ENCODE measurements around the gene USP12. TPM values are rescaled to one million over a fixed set of nuclear protein-coding genes. Genes with fewer than 3 reads are reported as not detected.

USP12 gene
- total RNA-seq, 1 donor from 2014 or later = 36.7 TPM

- DNase-seq = no peak
- Histone ChIP-seq H3K27ac (no peak overlapping the region), H3K9me3 (no peaks in the 10 kb centered on the region), H3K4me3 (no peak overlapping the region), H3K36me3 (peaks cover 20% of the 10 kb centered on the region), H3K27me3 (ENCODE audit: low read depth) (no peaks in the 10 kb centered on the region), H3K4me1 (no peaks in the 10 kb centered on the region)
- ATAC-seq = no peak
- intact Hi-C loops (cut with DNase I) = no loop called here
- no peak for TF ChIP-seq CTCF (IDR thresholded peaks at IDR 0.05)
Observed at GRCh38 chr13:27088619-27089018, 83.0 kb downstream of the USP12 start.

- Histone ChIP-seq H3K4me3 (no peak overlapping the region), H3K9me3 (no peaks in the 10 kb centered on the region), H3K27me3 (ENCODE audit: low read depth) (no peaks in the 10 kb centered on the region), H3K4me1 (no peaks in the 10 kb centered on the region), H3K27ac (no peak overlapping the region), H3K36me3 (peaks cover 17% of the 10 kb centered on the region)
- intact Hi-C loops (cut with DNase I) = no loop called here
- no peak for TF ChIP-seq CTCF (IDR thresholded peaks at IDR 0.05)
- ATAC-seq = no peak
- no peak for DNase-seq
Observed at GRCh38 chr13:27086599-27087265, 84.9 kb downstream of the USP12 start.

- no peak for ATAC-seq
- Histone ChIP-seq H3K27ac (no peak overlapping the region), H3K4me3 (no peak overlapping the region), H3K27me3 (ENCODE audit: low read depth) (no peaks in the 10 kb centered on the region), H3K4me1 (peaks cover 12% of the 10 kb centered on the region), H3K36me3 (peaks cover 24% of the 10 kb centered on the region), H3K9me3 (no peaks in the 10 kb centered on the region)
- intact Hi-C loops (cut with DNase I) = no loop called here
- no peak for TF ChIP-seq CTCF (IDR thresholded peaks at IDR 0.05)
- no peak for DNase-seq
Observed at GRCh38 chr13:27083183-27083582, 88.4 kb downstream of the USP12 start.

DNA sequence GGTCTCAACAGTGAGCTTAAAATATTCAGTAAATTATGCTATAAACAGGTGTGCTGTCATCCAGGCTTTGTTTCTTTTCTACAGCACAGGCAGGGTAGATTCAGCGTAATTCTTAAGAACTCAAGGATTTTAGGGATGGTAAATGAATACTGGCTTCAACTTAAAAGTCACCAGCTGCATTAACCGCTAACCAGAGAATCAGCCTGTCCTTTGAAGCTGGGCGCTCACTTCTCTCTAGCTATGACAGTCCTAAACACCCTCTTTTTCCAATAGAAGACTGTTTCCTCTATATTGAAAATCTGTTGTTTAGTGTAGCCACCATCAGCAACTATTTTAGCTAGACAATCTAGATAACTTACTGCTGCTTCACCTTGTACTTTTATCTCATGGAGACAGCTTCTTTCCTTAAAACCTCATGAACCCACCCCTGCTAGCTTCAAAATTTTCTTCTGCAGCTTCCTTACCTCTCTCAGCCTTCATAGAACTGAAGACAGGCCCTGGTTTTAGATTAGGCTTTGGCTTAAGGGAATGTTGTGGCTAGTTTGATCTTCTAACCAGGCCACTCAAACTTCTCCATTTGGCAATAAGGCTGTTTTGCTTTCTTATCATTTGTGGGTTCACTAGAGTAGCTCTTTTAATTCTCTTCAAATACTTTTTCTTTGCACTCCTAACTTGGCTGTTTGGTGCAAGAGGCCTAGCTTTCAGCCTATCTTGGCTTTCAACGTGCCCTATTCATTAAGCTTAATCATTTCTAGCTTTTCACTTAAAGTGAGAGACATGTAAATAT lies 89.5 kb downstream of the USP12 start:
- no peak overlapping the region for H3K27ac ChIP-seq

More for the DNA sequence above, 89.5 kb downstream of the USP12 start:
- Histone ChIP-seq H3K9me3 (no peaks in the 10 kb centered on the region), H3K36me3 (peaks cover 15% of the 10 kb centered on the region), H3K4me3 (no peak overlapping the region), H3K27me3 (ENCODE audit: low read depth) (no peaks in the 10 kb centered on the region), H3K4me1 (peaks cover 19% of the 10 kb centered on the region)
- intact Hi-C loops (cut with DNase I) = no loop called here
- no peak for TF ChIP-seq CTCF (IDR thresholded peaks at IDR 0.05)
- ATAC-seq (peak; percentile 61 to 91), DNase-seq (no peak)
